IMR-90 (cell line): ENCODE results near the gene PRAC2. TPM values are rescaled to one million over a fixed set of nuclear protein-coding genes. Genes with fewer than 3 reads are reported as not detected.

Experiments
- ATAC-seq: fragments of 200-7000 bp; cut with Tn5 transposase; 2 replicates; pipeline ENCODE4 v1.9.1; 2020; ENCODE audit warnings: low read depth, mild to moderate bottlenecking, moderate library complexity
- BruUV-seq: library from RNA; stranded (reverse); fragments of 400-500 nt; replicated peaks from 2 replicates; lab custom pipeline; 2021; lab: Mats Ljungman, UMichigan
- CTCF ChIA-PET: fragments of 300-600 bp; formaldehyde crosslinking; extraction: SDS; loops from one replicate; lab custom pipeline; 2021; ENCODE audit warnings: antibody characterized with exemption; lab: Yijun Ruan, JAX
- POLR2A ChIA-PET: fragments of 300-600 bp; sonication (Branson Sonifier 250); formaldehyde crosslinking; loops from one replicate; lab custom pipeline; 2022; ENCODE audit warnings: antibody characterized with exemption; ENCODE audit not compliant: unreplicated experiment; lab: Charles Lee
- DNase-seq: peaks from one replicate; pipeline ENCODE4 v3.0.0; 2013
- H2AFZ ChIP-seq: replicated peaks from 2 replicates; pipeline ENCODE3; 2013; ENCODE audit warnings: low read length, mild to moderate bottlenecking; ENCODE audit not compliant: poor library complexity
- H2AK5ac ChIP-seq: 2 replicates; pipeline ENCODE4 v1.6.1; 2013; ENCODE audit warnings: low read depth, low read length, inconsistent platforms
- H2AK9ac ChIP-seq: replicated peaks from 2 replicates; pipeline ENCODE3; 2013; ENCODE audit warnings: mild to moderate bottlenecking, low read depth, low read length, moderate library complexity; ENCODE audit not compliant: poor library complexity
- H2BK120ac ChIP-seq: 2 replicates; pipeline ENCODE4 v1.6.1; 2013; ENCODE audit warnings: low read depth, low read length, inconsistent platforms
- H2BK15ac ChIP-seq: 3 replicates; pipeline ENCODE4 v1.6.1; 2013; ENCODE audit warnings: low read depth, low read length, inconsistent platforms
- H2BK20ac ChIP-seq: 2 replicates; pipeline ENCODE4 v1.6.1; 2013; ENCODE audit warnings: low read depth, mild to moderate bottlenecking, inconsistent platforms, low read length, moderate library complexity
- H2BK5ac ChIP-seq: 2 replicates; pipeline ENCODE4 v1.6.1; 2013; ENCODE audit warnings: mild to moderate bottlenecking, low read depth, low read length, inconsistent platforms; ENCODE audit not compliant: poor library complexity, severe bottlenecking
- H3K14ac ChIP-seq: replicated peaks from 2 replicates; pipeline ENCODE4 v1.6.1; 2013; ENCODE audit warnings: low read depth, low read length, inconsistent platforms
- H3K18ac ChIP-seq: 2 replicates; pipeline ENCODE4 v1.6.1; 2013; ENCODE audit warnings: low read depth, low read length, control low read depth
- H3K23ac ChIP-seq: 2 replicates; pipeline ENCODE4 v1.6.1; 2013; ENCODE audit warnings: low read depth, low read length, inconsistent platforms
- H3K27ac ChIP-seq: 2 replicates; pipeline ENCODE4 v1.5.1; 2013; ENCODE audit warnings: mild to moderate bottlenecking, control low read depth, low read length; ENCODE audit not compliant: insufficient read depth
- H3K27me3 ChIP-seq: 2 replicates; pipeline ENCODE4 v1.6.1; 2013; ENCODE audit warnings: low read length; ENCODE audit not compliant: control insufficient read depth, insufficient read depth
- H3K36me3 ChIP-seq: 2 replicates; pipeline ENCODE4 v1.6.1; 2013; ENCODE audit warnings: low read length, mixed read lengths; ENCODE audit not compliant: control insufficient read depth, insufficient read depth
- H3K4ac ChIP-seq: 2 replicates; pipeline ENCODE4 v1.6.1; 2013; ENCODE audit warnings: low read depth, low read length, inconsistent platforms
- H3K4me1 ChIP-seq: 2 replicates; pipeline ENCODE4 v1.6.1; 2013; ENCODE audit warnings: low read length, mixed read lengths; ENCODE audit not compliant: control insufficient read depth, insufficient read depth
- H3K4me2 ChIP-seq: 2 replicates; pipeline ENCODE4 v1.6.1; 2013; ENCODE audit warnings: low read depth, mild to moderate bottlenecking, control low read depth, low read length, moderate library complexity
- H3K4me3 ChIP-seq: 2 replicates; pipeline ENCODE4 v1.5.1; 2013; ENCODE audit warnings: low read depth, mild to moderate bottlenecking, control low read depth, low read length, moderate library complexity; ENCODE audit not compliant: insufficient read depth
- H3K56ac ChIP-seq: 2 replicates; pipeline ENCODE4 v1.6.1; 2013; ENCODE audit warnings: low read length, inconsistent platforms; ENCODE audit not compliant: insufficient read depth; ENCODE audit errors: extremely low read depth
- H3K79me1 ChIP-seq, 2 experiments: 2 replicates each; pipeline ENCODE4 v1.6.1; 2013; ENCODE audit warnings: low read length in 2 of 2, inconsistent platforms in 1 of 2, low read depth in 1 of 2
- H3K9ac ChIP-seq: 2 replicates; pipeline ENCODE4 v1.6.1; 2013; ENCODE audit warnings: low read depth, low read length, control low read depth
- H3K9me1 ChIP-seq: 2 replicates; pipeline ENCODE4 v1.6.1; 2013; ENCODE audit warnings: low read length, inconsistent platforms; ENCODE audit not compliant: insufficient read depth
- H3K9me3 ChIP-seq: 2 replicates; pipeline ENCODE4 v1.6.1; 2013; ENCODE audit warnings: low read length; ENCODE audit not compliant: control insufficient read depth, insufficient read depth
- H4K20me1 ChIP-seq: 2 replicates; pipeline ENCODE4 v1.6.1; 2013; ENCODE audit warnings: low read length, inconsistent platforms; ENCODE audit not compliant: insufficient read depth
- H4K5ac ChIP-seq: 2 replicates; pipeline ENCODE4 v1.6.1; 2013; ENCODE audit warnings: mild to moderate bottlenecking, low read depth, low read length, control low read depth
- H4K8ac ChIP-seq, 2 experiments: 2 replicates each; pipeline ENCODE4 v1.6.1; 2013; ENCODE audit warnings: low read depth in 2 of 2, low read length in 2 of 2, control low read depth in 1 of 2, inconsistent platforms in 1 of 2
- H4K91ac ChIP-seq: 2 replicates; pipeline ENCODE4 v1.6.1; 2013; ENCODE audit warnings: low read depth, low read length, inconsistent platforms; ENCODE audit not compliant: insufficient read depth
- MAFK ChIP-seq: IDR thresholded peaks from 2 replicates; pipeline ENCODE4 v1.6.1; 2012; ENCODE audit warnings: low read depth, low read length, improper control_type of control experiment
- SMC3 ChIP-seq: fragments of 150-350 bp; IDR thresholded peaks from 2 replicates; pipeline ENCODE4 v1.6.1; 2016; ENCODE audit warnings: low read depth, mild to moderate bottlenecking, antibody characterized with exemption, low read length, moderate library complexity
- WGBS, 2 experiments: methylation state at CpG; one replicate each; pipeline versions ENCODE4 v1.1.5 to v1.1.7; 2013; ENCODE audit warnings: missing lambda C conversion rate in 2 of 2; ENCODE audit not compliant: insufficient read length in 1 of 2; ENCODE audit errors: extremely low coverage in 2 of 2; 5-methylcytosine and 5-hydroxymethylcytosine counted together
- dilution Hi-C: fragments of 300-500 bp; cut with HindIII; formaldehyde crosslinking; loops from one replicate; pipeline ENCODE4 v1.14.3; 2018; ENCODE audit warnings: low sequenced_read_pairs; ENCODE audit not compliant: unreplicated experiment
- in situ Hi-C: fragments of 300-500 bp; cut with MboI; formaldehyde crosslinking; loops from 3 replicates; pipeline ENCODE4 v1.14.3; 2019; ENCODE audit warnings: low sequenced_read_pairs, inconsistent platforms, mixed read lengths
- intact Hi-C: fragments of 100-400 bp; cut with micrococcal nuclease; formaldehyde crosslinking; loops from 2 replicates; pipeline ENCODE4 v1.10.0; 2022
- polyA plus RNA-seq, 3 experiments: library from polyadenylated mRNA; depleted of rRNA; stranded (reverse); fragments of >200 nt; gene quantifications; 2 replicates each; pipeline ENCODE4 v1.2.3, GENCODE V29; 2012; ENCODE audit warnings: low replicate concordance in 1 of 3
- total RNA-seq: library from RNA; depleted of rRNA; stranded (reverse); fragments of >200 nt; gene quantifications from 2 replicates; pipeline ENCODE4 v1.2.3, GENCODE V29; 2012

The PRAC2 gene
- total and polyA plus RNA-seq, 2 of the 4 experiments (the other 2 are of a cell fraction): not detected

DNA sequence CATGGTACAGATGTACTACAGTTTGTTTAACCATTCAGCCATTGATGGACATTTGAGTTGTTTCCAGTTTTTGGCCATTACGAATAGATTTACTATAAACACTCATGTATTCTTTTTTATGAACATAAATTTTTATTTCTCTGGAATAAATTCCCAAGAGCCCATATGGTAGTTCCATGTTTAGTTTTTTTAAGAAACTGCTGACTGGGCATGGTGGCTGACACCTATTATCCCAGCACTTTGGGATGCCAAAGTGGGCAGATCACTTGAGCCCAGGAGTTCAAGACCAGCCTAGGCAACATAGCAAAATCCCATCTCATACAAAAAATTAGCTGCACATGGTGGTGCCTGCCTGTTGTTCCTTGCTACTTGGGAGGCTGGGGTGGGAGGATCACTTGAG lies 30.9 kb upstream of the PRAC2 start:
- Histone ChIP-seq H2AFZ (no peak overlapping the region), H3K4me3 (no peak overlapping the region), H3K9ac (no peak overlapping the region), H3K36me3 (no peaks in the 10 kb centered on the region), H3K14ac (no peak overlapping the region), H2BK5ac (no peak overlapping the region), H3K27ac (no peak overlapping the region), H3K79me1 (no peaks in the 10 kb centered on the region), H3K23ac (no peak overlapping the region), H3K9me3 (peaks cover 2% of the 10 kb centered on the region; the same call in 1 of the 2 replicates), H4K91ac (no peak overlapping the region), H4K8ac (no peak overlapping the region), H3K4me1 (no peaks in the 10 kb centered on the region), H2AK9ac (no peak overlapping the region), H4K20me1 (no peaks in the 10 kb centered on the region), H3K4ac (no peak overlapping the region), H3K56ac (no peak overlapping the region), H3K4me2 (no peak overlapping the region), H3K27me3 (peaks cover 22% of the 10 kb centered on the region), H2BK20ac (no peak overlapping the region), H4K5ac (no peak overlapping the region), H2BK120ac (no peak overlapping the region), H2AK5ac (no peak overlapping the region), H2BK15ac (no peak overlapping the region), H3K9me1 (no peaks in the 10 kb centered on the region), H3K18ac (no peak overlapping the region)
- no TSS peak for BruUV-seq
- in situ Hi-C loops: no loop called here
- ChIA-PET CTCF (no interaction called here), POLR2A (no interaction called here)
- intact Hi-C loops: no loop called here
- TF ChIP-seq MAFK (peak; percentile 59), SMC3 (no peak)
- no CpG with 5 or more reads among the region's 1 CpG for WGBS, 2 experiments
- no peak for DNase-seq
- no peak for ATAC-seq
- dilution Hi-C loops: no loop called here
